Muscle of leg (tissue), 16 donors: ENCODE data around the gene PICK1. TPM values are rescaled to one million over a fixed set of nuclear protein-coding genes. Genes with fewer than 3 reads are reported as not detected.

Experiments
- DNase-seq: peaks from one replicate; pipeline ENCODE4 v3.0.0; 2013
- H3K27ac ChIP-seq: one replicate; pipeline ENCODE4 v1.5.1; 2013; ENCODE audit warnings: mild to moderate bottlenecking, low read length, control low read depth
- H3K27me3 ChIP-seq: one replicate; pipeline ENCODE4 v1.6.1; 2013; ENCODE audit warnings: low read length; ENCODE audit not compliant: control insufficient read depth, insufficient read depth
- H3K36me3 ChIP-seq: one replicate; pipeline ENCODE4 v1.6.1; 2013; ENCODE audit warnings: low read length; ENCODE audit not compliant: control insufficient read depth, insufficient read depth
- H3K4me1 ChIP-seq: one replicate; pipeline ENCODE4 v1.6.1; 2013; ENCODE audit warnings: low read length; ENCODE audit not compliant: control insufficient read depth, insufficient read depth
- H3K4me3 ChIP-seq: one replicate; pipeline ENCODE4 v1.5.1; 2013; ENCODE audit warnings: low read length, control low read depth
- H3K9me3 ChIP-seq: replicated peaks from 2 replicates; pipeline ENCODE4 v1.6.1; 2013; ENCODE audit warnings: low read depth, low read length; ENCODE audit not compliant: control insufficient read depth
- WGBS: methylation state at CpG from one replicate; pipeline ENCODE4 v1.1.5; 2013; ENCODE audit warnings: missing lambda C conversion rate; ENCODE audit not compliant: insufficient coverage; 5-methylcytosine and 5-hydroxymethylcytosine counted together
- long read RNA-seq, 11 donors: transcript quantifications; one replicate each; lab custom pipeline, GENCODE V29; 2026
- polyA plus RNA-seq, 8 donors: library from polyadenylated mRNA; unstranded; fragments of 120-200 nt; gene quantifications; one replicate each; pipeline versions ENCODE4 v1.2.1 to v1.2.3, GENCODE V29; 2013; ENCODE audit warnings: inconsistent platforms in 1 of 8, low replicate concordance in 1 of 8; ENCODE audit not compliant: insufficient read length in 8 of 8, insufficient read depth in 1 of 8
- total RNA-seq: library from RNA; stranded (reverse); fragments of 120-200 nt; gene quantifications from one replicate; pipeline ENCODE4 v1.2.4, GENCODE V29; 2013

The PICK1 gene
- total RNA-seq: 11.9 TPM
- polyA plus RNA-seq: 10 to 100 TPM in 7 of 8 donors, 1 to 10 TPM in 1; 8.8 to 13.1 (median 10.4) TPM
- long read RNA-seq, donor 1: 0 reads
- long read RNA-seq, donor 2: 0 reads
- long read RNA-seq, donor 3: 0 reads
- long read RNA-seq, donor 4, partial matches to known transcripts: 0 of 2 reads
- long read RNA-seq, donor 4, other reads (novel, unspliced or antisense): 0 of 2 reads
- long read RNA-seq, donor 5, partial matches to known transcripts: 10 of 12 reads
- long read RNA-seq, donor 5, other reads (novel, unspliced or antisense): 0 of 12 reads
- long read RNA-seq, donor 6: 0 reads
- long read RNA-seq, donor 7, partial matches to known transcripts: 0 of 4 reads
- long read RNA-seq, donor 7, other reads (novel, unspliced or antisense): 0 of 4 reads
- long read RNA-seq, donor 8, partial matches to known transcripts: 0 of 1 reads
- long read RNA-seq, donor 8, other reads (novel, unspliced or antisense): 0 of 1 reads
- long read RNA-seq, donor 9, partial matches to known transcripts: 0 of 1 reads
- long read RNA-seq, donor 9, other reads (novel, unspliced or antisense): 0 of 1 reads
- long read RNA-seq, donor 10, partial matches to known transcripts: 0 of 2 reads
- long read RNA-seq, donor 10, other reads (novel, unspliced or antisense): 0 of 2 reads
- long read RNA-seq, donor 11, partial matches to known transcripts: 0 of 3 reads
- long read RNA-seq, donor 11, other reads (novel, unspliced or antisense): 0 of 3 reads

DNA sequence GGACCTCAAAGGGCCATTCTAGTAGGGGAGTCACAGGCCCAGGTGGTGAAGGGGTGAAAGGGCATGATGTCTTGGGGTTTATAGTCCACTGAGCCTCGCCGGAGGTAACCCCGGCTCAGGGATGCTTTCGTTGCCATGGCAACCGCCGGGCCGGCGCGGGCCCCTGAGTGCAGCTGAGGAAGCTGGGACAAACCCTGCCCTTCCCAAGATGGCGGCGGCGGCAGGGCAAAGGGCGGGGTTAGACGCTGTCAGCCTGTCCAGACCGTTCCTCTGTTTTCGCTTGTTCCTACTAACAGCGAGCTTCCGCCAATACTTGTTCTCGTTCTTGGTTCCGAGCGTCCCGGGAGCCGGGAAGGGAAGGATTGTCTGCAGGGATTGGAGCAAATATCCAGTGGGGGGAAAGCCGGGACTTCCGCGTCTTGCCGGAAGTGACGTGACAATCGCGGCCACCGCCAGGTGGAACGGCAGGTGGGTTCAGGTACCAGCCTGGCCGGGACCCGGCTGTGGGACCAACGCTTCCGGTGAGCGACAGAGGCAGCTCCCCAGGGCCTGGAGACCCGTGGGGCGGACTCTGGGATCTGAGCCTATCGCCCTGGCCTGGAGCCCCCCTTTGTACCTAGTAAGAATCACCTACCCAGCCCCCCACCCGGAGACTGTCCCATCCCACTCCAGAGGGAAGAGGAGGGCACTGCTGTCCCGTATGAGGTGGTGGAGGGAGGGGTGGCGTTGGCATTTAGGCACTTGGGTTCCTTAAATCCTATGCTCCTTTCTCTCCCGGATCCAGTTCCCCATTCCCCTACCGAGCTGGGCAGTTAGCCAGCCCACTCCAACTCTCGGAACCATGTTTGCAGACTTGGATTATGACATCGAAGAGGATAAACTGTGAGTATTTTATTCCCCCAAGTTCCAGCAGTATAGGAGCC lies at the start of gene PICK1:
PICK1 (plus strand) TSS at position 436 of the 923 bp plus-strand sequence; CDS start at position 842, 406 bp downstream.
- Histone ChIP-seq H3K4me3 (peak within 1 kb of the TSS; percentile 81), H3K27ac (peak within 1 kb of the TSS; percentile 90), H3K36me3 (peaks cover 5% of the 10 kb centered on the region), H3K4me1 (peaks cover 24% of the 10 kb centered on the region), H3K9me3 (no peaks in the 10 kb centered on the region), H3K27me3 (peaks cover 2% of the 10 kb centered on the region)
- under 1% methylated on average over 37 of the region's 47 CpGs for WGBS
- peak; percentile 97 for DNase-seq

DNA sequence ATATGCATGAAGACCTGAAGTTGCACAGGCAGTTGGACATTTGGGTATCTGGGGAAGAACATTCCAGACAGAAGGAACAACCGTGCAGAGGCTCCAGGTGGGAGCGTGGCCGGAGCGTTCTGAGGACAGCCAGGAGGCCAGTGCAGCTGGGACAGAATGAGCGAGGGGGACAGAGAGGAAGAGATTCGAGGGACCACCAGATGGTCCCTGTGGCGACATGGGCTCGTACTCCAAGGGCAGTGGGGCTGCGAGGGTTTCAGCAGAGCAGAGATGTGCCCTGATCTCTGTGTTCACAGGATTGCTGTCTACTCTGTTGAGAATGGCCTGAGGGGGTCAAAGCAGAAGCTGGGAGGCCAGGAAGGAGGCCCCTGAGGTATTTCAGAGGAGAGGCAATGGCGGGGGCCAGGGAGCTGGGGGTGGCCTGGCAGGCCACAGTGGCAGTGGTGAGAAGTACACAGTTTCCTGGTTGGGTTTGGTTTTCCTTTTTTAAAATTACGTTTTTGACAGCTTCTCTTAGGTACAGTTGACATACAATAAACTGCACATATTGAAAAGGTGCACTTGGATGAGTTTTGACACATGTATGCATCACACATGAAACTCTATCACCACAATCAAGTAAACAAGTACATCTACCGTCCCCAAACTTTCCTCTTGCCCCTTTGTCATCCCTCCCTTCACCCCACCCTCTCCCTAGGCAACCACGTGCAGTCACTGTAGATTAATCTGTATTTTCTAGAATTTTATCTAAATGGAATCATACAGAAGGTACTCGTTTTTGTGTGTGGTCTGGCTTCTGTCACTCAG lies 48.0 kb upstream of the PICK1 start:
- Histone ChIP-seq H3K4me3 (no peak overlapping the region), H3K27me3 (no peaks in the 10 kb centered on the region), H3K4me1 (no peaks in the 10 kb centered on the region), H3K36me3 (no peaks in the 10 kb centered on the region), H3K9me3 (no peaks in the 10 kb centered on the region), H3K27ac (no peak overlapping the region)
- 64% methylated on average over 9 of the region's 14 CpGs for WGBS
- no peak for DNase-seq

DNA sequence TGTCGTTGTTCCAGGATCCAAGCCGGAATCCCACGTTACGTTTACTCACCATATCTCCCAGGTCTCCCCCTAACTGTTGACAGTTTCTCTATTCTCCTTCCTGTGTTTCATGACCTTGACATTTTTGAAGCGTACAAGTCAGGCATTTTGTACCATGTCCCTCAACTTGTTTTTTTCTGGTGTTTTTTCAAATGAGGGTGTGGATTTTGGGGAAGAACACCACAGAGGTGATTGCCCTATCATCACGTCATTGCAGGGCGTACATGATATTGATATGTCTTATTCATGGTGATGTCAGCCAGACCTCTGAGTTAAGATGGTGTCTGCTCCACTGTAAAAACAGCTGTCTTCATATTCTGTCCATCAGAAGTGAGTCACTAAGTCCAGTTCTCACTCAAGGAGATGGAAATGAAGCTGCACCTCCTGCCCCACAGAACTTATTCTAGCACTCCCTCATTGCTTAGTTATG lies 44.6 kb upstream of the PICK1 start:
- no peak for DNase-seq

GRCh38 chr22:38014083-38014482 lies 43.1 kb upstream of the PICK1 start:
- no peaks in the 10 kb centered on the region for H3K27me3 ChIP-seq
- H3K4me1 ChIP-seq: peaks cover 23% of the 10 kb centered on the region
- no peaks in the 10 kb centered on the region for H3K36me3 ChIP-seq
- H3K4me3 ChIP-seq: no peak overlapping the region
- DNase-seq: no peak
- no peaks in the 10 kb centered on the region for H3K9me3 ChIP-seq
- no peak overlapping the region for H3K27ac ChIP-seq
- 100% methylated on average over 1 of the region's 1 CpG for WGBS

More for the DNA sequence above, 44.6 kb upstream of the PICK1 start:
- H3K27ac ChIP-seq: no peak overlapping the region
- no peaks in the 10 kb centered on the region for H3K36me3 ChIP-seq
- 88% methylated on average over 3 of the region's 7 CpGs for WGBS
- no peaks in the 10 kb centered on the region for H3K9me3 ChIP-seq
- H3K4me1 ChIP-seq: peaks cover 17% of the 10 kb centered on the region
- no peaks in the 10 kb centered on the region for H3K27me3 ChIP-seq
- H3K4me3 ChIP-seq: no peak overlapping the region

DNA sequence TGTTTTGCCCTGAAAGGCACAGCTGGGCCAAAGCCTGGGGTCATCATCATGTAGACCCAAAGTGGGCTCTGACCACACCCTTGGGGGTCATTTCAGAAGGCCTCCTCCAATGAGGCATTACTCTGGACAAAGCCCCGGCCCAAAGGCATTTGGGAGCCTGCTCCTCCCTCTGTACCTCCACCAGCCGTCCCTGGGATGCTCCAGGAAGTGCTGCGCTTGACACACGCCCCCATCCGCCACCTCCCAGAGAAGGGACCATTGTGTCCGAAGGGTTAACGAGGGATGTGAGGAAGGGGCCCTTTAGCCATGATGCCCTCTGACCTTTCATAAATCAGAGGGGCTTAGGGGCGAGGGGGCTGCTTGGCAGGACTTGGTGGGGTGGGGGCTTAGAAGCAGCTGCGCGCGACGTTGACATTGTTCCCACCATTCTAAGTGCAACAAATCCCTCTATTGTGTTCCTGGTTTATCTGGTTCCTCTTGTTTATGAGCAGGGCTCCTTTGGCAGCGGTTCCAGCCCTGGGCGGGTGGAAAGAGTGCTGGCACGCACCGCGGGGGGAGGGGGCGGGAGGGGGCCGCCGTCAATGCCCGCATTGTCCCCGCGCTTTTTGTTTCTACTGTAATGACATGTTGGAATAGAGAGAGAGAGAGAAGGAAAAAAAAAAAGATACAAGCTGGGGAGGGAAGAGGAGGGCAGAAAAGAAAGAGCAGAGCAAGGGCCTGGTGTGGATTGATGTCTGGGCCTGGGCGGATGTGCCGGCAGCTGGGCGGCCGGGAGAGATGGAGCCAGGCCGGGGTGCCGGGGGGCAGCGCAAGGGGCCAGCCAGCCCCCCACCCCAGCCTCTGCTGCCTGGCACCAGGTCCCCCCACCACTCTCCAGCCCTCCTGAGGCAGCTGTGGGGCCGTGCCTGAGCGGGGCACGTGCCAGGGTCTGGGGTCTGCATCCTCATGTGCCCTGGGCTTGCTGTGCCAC lies 40.7 kb upstream of the PICK1 start:
- peak; percentile 70 for DNase-seq
- Histone ChIP-seq H3K27me3 (no peaks in the 10 kb centered on the region), H3K27ac (peak overlapping the region; percentile 64), H3K9me3 (no peaks in the 10 kb centered on the region), H3K4me1 (peaks cover 31% of the 10 kb centered on the region), H3K4me3 (no peak overlapping the region), H3K36me3 (no peaks in the 10 kb centered on the region)
- 45% methylated on average over 17 of the region's 33 CpGs for WGBS

DNA sequence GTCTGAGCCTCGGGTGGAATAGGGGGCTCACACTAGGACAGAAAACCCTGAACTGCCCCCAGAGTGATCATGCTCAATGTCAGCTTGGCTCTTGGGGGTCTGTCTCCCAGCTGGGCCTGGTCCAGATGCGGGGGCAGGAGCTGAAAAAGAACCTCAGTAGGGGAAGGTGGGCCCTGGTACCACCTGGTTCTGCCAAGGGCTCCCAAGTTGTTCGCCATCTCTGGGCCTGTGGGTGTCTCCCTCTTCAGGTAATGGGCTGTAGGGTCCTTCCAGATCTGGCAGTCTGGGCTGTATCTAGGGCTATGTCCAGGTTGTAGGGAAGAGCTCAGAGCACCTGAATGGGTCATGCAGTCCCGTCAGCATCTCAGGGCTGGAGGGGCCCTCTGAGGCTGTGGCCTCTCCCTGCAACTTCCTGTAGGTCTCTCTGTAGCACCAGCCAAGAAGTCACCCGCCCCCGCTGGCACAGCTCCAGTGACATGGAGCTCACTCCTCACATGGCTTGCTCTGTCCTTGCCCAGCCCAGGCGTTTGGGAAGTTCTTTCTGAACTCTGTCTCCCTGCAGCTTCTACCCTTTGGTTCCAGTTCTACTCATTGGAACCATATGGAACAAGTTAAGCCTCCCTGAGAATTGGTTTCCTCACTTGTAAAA lies 39.8 kb upstream of the PICK1 start:
- Histone ChIP-seq H3K27me3 (no peaks in the 10 kb centered on the region), H3K36me3 (no peaks in the 10 kb centered on the region), H3K27ac (peak overlapping the region; percentile 50), H3K4me3 (no peak overlapping the region), H3K9me3 (no peaks in the 10 kb centered on the region), H3K4me1 (peaks cover 33% of the 10 kb centered on the region)
- DNase-seq: peak; percentile 87
- 49% methylated on average over 6 of the region's 7 CpGs for WGBS

DNA sequence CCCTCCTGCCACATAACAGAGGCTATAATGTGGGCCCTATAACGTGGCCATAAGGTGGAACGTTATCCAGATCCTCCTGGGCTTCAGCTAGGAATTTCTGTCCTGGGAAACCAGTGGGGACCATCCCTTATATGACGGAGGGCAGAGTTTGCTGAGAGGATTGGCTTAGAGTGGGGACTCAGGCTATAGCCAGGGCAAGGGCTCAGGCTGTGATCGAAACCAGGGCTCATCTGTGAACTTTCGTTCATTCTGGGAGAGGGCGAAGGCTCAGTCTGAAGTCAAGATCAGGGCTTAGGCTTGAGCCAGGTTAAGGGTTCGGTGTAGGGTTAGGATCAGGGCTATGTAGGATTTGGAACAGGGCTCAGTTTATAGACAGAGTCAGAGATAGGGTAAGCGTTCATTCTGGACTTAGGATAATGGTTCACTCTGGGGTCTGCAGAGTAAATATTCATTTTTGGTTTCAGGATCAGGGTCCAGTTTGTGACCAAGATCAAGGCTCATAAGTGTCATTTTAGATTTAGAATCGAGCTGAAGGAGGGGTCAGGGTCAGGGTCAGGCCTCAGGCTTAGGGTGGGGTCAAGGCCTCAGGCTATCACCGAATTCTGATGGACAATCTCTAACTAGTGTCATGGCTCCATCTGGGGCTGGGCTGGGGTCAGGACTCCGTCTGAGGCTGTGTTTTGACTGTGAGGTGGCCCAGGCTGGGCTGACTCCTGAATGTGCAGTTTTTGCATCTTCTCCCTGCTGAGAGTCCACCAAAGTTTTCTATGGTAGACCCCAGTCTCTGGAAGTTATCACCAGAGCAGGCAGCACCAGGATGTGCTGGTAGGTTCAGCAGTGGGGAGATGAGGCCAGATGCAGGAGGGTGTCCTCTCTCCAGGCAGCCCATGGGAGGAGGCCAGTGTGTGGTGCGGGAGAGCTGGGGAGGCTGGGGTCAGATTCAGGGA lies 39.0 kb upstream of the PICK1 start:
- Histone ChIP-seq H3K4me3 (no peak overlapping the region), H3K36me3 (no peaks in the 10 kb centered on the region), H3K4me1 (peaks cover 33% of the 10 kb centered on the region), H3K27ac (peak overlapping the region; percentile 2), H3K27me3 (no peaks in the 10 kb centered on the region), H3K9me3 (no peaks in the 10 kb centered on the region)
- DNase-seq: no peak
- WGBS: 80% methylated on average over 11 of the region's 12 CpGs
